Cardiac fibroblast (primary cell): ENCODE measurements around the gene C11orf21.

Experiments used
- DNase-seq, 2 donors: peaks; one replicate each; pipeline versions ENCODE4 v3.0.0 to v3.0.0-alpha.2; 2010; ENCODE audit warnings: low read depth in 2 of 2
- H3K4me3 ChIP-seq, 2 donors: replicated peaks in 1 of 2; 1 replicate in 1 of 2; 2 replicates in 1 of 2; pipeline ENCODE4 v1.5.1; 2011; ENCODE audit warnings: low read depth in 2 of 2, low read length in 2 of 2, mild to moderate bottlenecking in 2 of 2, moderate library complexity in 1 of 2
- TF ChIP-seq, protein P1 (sequence below): IDR thresholded peaks from one replicate; pipeline ENCODE4 v1.5.1; 2011; ENCODE audit warnings: low read depth, mild to moderate bottlenecking, low read length, inconsistent platforms

The C11orf21 gene

GRCh38 chr11:2320568-2321310, 19.0 kb upstream of the C11orf21 start:
- TF ChIP-seq, protein P1, sequence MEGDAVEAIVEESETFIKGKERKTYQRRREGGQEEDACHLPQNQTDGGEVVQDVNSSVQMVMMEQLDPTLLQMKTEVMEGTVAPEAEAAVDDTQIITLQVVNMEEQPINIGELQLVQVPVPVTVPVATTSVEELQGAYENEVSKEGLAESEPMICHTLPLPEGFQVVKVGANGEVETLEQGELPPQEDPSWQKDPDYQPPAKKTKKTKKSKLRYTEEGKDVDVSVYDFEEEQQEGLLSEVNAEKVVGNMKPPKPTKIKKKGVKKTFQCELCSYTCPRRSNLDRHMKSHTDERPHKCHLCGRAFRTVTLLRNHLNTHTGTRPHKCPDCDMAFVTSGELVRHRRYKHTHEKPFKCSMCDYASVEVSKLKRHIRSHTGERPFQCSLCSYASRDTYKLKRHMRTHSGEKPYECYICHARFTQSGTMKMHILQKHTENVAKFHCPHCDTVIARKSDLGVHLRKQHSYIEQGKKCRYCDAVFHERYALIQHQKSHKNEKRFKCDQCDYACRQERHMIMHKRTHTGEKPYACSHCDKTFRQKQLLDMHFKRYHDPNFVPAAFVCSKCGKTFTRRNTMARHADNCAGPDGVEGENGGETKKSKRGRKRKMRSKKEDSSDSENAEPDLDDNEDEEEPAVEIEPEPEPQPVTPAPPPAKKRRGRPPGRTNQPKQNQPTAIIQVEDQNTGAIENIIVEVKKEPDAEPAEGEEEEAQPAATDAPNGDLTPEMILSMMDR = no peak
- no peak for DNase-seq
- H3K4me3 ChIP-seq = no peak overlapping the region

DNA sequence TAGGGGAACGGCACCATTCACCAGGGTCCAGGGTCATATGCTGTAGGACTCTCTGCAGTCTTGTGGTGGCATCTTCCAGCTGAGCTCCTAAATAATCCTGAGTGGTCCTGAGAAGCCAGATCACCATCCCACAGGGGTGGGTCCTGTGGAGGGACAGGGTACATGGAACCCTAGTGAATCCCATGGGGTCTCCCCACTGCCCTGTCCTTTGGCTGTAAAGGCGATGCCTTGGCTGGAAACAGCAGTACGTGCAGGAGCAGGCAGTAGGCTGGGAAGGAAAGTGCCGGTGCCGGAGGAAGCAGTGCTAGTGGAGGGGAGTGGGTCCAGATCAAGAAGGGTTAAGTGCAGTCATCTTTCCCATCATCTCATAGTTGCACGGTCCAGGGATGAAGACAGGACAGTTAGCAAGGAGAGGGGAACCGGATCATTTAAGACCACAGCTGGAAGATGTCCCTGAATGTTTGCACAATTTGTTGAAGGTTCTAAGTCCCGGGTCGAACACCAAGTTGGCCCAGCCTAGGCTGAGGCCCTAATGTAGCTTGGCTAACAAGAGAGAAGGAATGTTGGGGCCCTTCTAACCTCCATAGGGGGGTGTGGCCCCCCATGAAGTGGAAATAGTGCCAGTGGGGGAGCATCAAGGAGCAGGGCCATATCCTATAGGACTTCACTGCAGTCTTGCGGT, 18.2 kb upstream of the C11orf21 start:
- TF ChIP-seq, protein P1 = no peak
- no peak overlapping the region for H3K4me3 ChIP-seq
- DNase-seq = no peak

DNA sequence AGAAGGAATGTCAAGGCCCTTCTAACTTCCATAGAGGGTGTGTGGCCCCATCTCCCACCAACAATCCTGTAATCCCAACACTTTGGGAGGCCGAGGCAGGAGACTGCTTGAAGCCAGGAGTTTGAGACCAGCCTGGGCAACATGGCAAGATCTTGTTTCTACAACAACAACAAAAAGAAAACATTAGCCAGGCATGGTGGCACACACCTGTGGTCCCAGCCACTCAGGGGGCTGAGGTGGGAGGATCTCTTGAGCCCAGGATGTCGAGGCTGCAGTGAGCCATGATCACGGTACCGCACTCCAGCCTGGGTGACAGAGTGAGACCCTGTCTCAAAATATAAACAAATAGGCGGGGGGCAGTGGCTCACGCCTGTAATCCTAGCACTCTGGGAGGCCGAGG, 17.0 kb upstream of the C11orf21 start:
- TF ChIP-seq, protein P1 = no peak
- no peak for DNase-seq
- H3K4me3 ChIP-seq = no peak overlapping the region

DNA sequence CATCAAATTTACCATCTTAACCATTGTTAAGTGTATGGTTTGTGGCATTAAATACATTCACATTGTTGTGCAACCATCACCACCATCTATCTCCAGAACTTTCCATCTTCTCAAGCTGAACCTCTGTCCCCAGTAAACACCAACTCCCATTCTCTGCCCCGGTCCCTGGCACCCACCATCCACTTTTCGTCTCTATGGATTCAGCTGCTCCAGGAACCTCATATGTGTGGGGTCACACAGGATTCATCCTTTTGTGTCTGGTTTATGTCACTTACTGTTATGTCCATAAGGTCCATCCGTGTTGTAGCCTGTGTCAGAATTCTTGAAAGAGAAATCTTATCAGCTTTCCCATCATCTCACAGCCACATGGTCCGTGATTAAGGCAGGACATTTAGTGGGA, 16.4 kb upstream of the C11orf21 start:
- TF ChIP-seq, protein P1 = no peak
- no peak overlapping the region for H3K4me3 ChIP-seq
- no peak for DNase-seq

GRCh38 chr11:2317354-2318050, 15.8 kb upstream of the C11orf21 start:
- no peak for DNase-seq
- TF ChIP-seq, protein P1 = no peak
- no peak overlapping the region for H3K4me3 ChIP-seq

- no peak overlapping the region for H3K4me3 ChIP-seq
- TF ChIP-seq, protein P1 = no peak
- DNase-seq = no peak
These were observed 15.2 kb upstream of the C11orf21 start for GRCh38 chr11:2316963-2317244.
